Endothelial cell of umbilical vein (primary cell): ENCODE measurements around the gene C2orf68. TPM values are rescaled to one million over a fixed set of nuclear protein-coding genes. Genes with fewer than 3 reads are reported as not detected.

Experiments used
- BruUV-seq: library from RNA; stranded (reverse); fragments of 400-500 nt; replicated peaks from 2 replicates; lab custom pipeline; 2021; lab: Mats Ljungman, UMichigan
- CTCF ChIA-PET: fragments of 300-600, 350-600 bp; sonication (Branson Sonifier 250); formaldehyde crosslinking; loops from one replicate; lab custom pipeline; 2021; ENCODE audit warnings: antibody characterized with exemption, inconsistent platforms; lab: Charles Lee
- POLR2A ChIA-PET: fragments of 300-600, 350-600 bp; sonication (Branson Sonifier 250); formaldehyde crosslinking; loops from one replicate; lab custom pipeline; 2021; ENCODE audit warnings: antibody characterized with exemption, inconsistent platforms; lab: Charles Lee
- DNase-seq: peaks from one replicate; pipeline ENCODE4 v3.0.0-alpha.2; 2011; ENCODE audit warnings: low read depth, low spot score
- FAIRE-seq: peaks from 2 replicates; lab custom pipeline; 2011; peaks lifted over from hg19 to GRCh38; lab: Jason Lieb, UNC
- H2AFZ ChIP-seq: 2 replicates; pipeline ENCODE4 v1.6.0; 2012; ENCODE audit warnings: low read depth, low read length, control low read depth, inconsistent platforms
- H3K27ac ChIP-seq: 2 replicates; pipeline ENCODE4 v1.5.1; 2011; ENCODE audit warnings: low read depth, mild to moderate bottlenecking, control low read depth, low read length, moderate library complexity; ENCODE audit not compliant: insufficient read depth
- H3K27me3 ChIP-seq, 2 experiments: 2 replicates each; pipeline versions ENCODE4 v1.6.0 to v1.6.1; 2011; ENCODE audit warnings: low read length in 2 of 2, mixed read lengths in 1 of 2; ENCODE audit not compliant: control insufficient read depth in 2 of 2, insufficient read depth in 2 of 2
- H3K36me3 ChIP-seq, 2 experiments: 2 replicates in 1 of 2; 3 replicates in 1 of 2; pipeline ENCODE4 v1.5.1; 2011; ENCODE audit warnings: low read length in 2 of 2, mild to moderate bottlenecking in 1 of 2, moderate library complexity in 1 of 2; ENCODE audit not compliant: control insufficient read depth in 2 of 2, insufficient read depth in 2 of 2; ENCODE audit errors: extremely low read depth in 1 of 2
- H3K4me1 ChIP-seq: 3 replicates; pipeline ENCODE4 v1.5.1; 2011; ENCODE audit warnings: mild to moderate bottlenecking, low read length; ENCODE audit not compliant: control insufficient read depth, insufficient read depth; ENCODE audit errors: extremely low read depth
- H3K4me2 ChIP-seq: 2 replicates; pipeline ENCODE4 v1.6.1; 2011; ENCODE audit warnings: low read length, control low read depth, mixed read lengths; ENCODE audit not compliant: insufficient read depth
- H3K4me3 ChIP-seq, 3 experiments: fragments of 200-600 bp in 1 of 3; sonication (generic), shearing (Covaris generic) in 1 of 3; replicated peaks in 1 of 3; 2 replicates each; pipeline ENCODE4 v1.5.1; 2011 to 2016; ENCODE audit warnings: control low read depth in 3 of 3, low read length in 3 of 3, mild to moderate bottlenecking in 2 of 3, inconsistent platforms in 1 of 3, low read depth in 1 of 3, moderate library complexity in 1 of 3; ENCODE audit not compliant: insufficient read depth in 1 of 3
- H3K79me2 ChIP-seq: 2 replicates; pipeline ENCODE4 v1.6.0; 2012; ENCODE audit warnings: low read length, inconsistent platforms; ENCODE audit not compliant: control insufficient read depth, insufficient read depth
- H3K9ac ChIP-seq: replicated peaks from 2 replicates; pipeline ENCODE3; 2011; ENCODE audit warnings: low read length, control low read depth; ENCODE audit not compliant: insufficient read depth; ENCODE audit errors: extremely low read depth
- H3K9me1 ChIP-seq: replicated peaks from 3 replicates; pipeline ENCODE4 v1.6.0; 2011; ENCODE audit warnings: mild to moderate bottlenecking, low read length; ENCODE audit not compliant: control insufficient read depth, insufficient read depth; ENCODE audit errors: extremely low read depth
- H3K9me3 ChIP-seq: replicated peaks from 2 replicates; pipeline ENCODE4 v1.5.1; 2012; ENCODE audit warnings: low read length, inconsistent platforms; ENCODE audit not compliant: control insufficient read depth, insufficient read depth
- H4K20me1 ChIP-seq: replicated peaks from 2 replicates; pipeline ENCODE3; 2011; ENCODE audit warnings: mild to moderate bottlenecking, low read length; ENCODE audit not compliant: control insufficient read depth, insufficient read depth; ENCODE audit errors: extremely low read depth
- FOS ChIP-seq: IDR thresholded peaks from 2 replicates; pipeline ENCODE4 v1.6.1; 2011; ENCODE audit warnings: mild to moderate bottlenecking, low read length, moderate library complexity, borderline replicate concordance; ENCODE audit not compliant: insufficient read depth
- GATA2 ChIP-seq: IDR thresholded peaks from 2 replicates; pipeline ENCODE4 v1.7.0; 2011; ENCODE audit warnings: low read depth, mild to moderate bottlenecking, moderate library complexity, mixed read lengths, low read length; ENCODE audit not compliant: insufficient read length, insufficient read depth
- JUN ChIP-seq: IDR thresholded peaks from 2 replicates; pipeline ENCODE4 v1.6.1; 2011; ENCODE audit warnings: borderline replicate concordance, low read depth; ENCODE audit not compliant: insufficient read length, insufficient read depth
- MYC ChIP-seq: IDR thresholded peaks from one replicate; pipeline ENCODE4 v1.6.1; 2011; ENCODE audit warnings: mild to moderate bottlenecking, low read depth, low read length
- POLR2A ChIP-seq: IDR thresholded peaks from 2 replicates; pipeline ENCODE4 v1.6.1; 2012; ENCODE audit warnings: low read depth, mild to moderate bottlenecking, control low read depth, low read length
- POLR2AphosphoS5 ChIP-seq: IDR thresholded peaks from 2 replicates; pipeline ENCODE4 v1.6.1; 2012; ENCODE audit warnings: low read depth, mild to moderate bottlenecking, control low read depth, low read length, moderate library complexity; ENCODE audit not compliant: insufficient read depth
- dilution Hi-C: fragments of 300-500 bp; cut with MboI; formaldehyde crosslinking; loops from one replicate; pipeline ENCODE4 v1.15.0; 2019; ENCODE audit warnings: low sequenced_read_pairs; ENCODE audit not compliant: extremely low pct_ligation_motif_present
- intact Hi-C: fragments of 100-400 bp; cut with micrococcal nuclease; formaldehyde crosslinking; loops from one replicate; pipeline ENCODE4 v1.10.0; 2022
- polyA plus RNA-seq, 4 experiments: library from polyadenylated mRNA; depleted of rRNA in 3 of 4; stranded (reverse) in 3 of 4; unstranded in 1 of 4; fragments of >200 nt; gene quantifications; 2 replicates each; pipeline versions ENCODE4 v1.2.1 to v1.2.3, GENCODE V29; 2011 to 2012; ENCODE audit warnings: missing spikeins in 1 of 4
- total RNA-seq: library from RNA; stranded (reverse); gene quantifications from 2 replicates; pipeline ENCODE4 v1.2.3, GENCODE V29; 2021
- TF ChIP-seq, protein P1 (sequence below): IDR thresholded peaks from 2 replicates; pipeline ENCODE4 v1.6.1; 2011; ENCODE audit not compliant: insufficient read depth, insufficient read length

C2orf68 gene
- total and polyA plus RNA-seq, 2 donors (not counting 3 experiments of a cell fraction or from before 2014, with no cell fraction given): 17.4 to 27.4 TPM

DNA sequence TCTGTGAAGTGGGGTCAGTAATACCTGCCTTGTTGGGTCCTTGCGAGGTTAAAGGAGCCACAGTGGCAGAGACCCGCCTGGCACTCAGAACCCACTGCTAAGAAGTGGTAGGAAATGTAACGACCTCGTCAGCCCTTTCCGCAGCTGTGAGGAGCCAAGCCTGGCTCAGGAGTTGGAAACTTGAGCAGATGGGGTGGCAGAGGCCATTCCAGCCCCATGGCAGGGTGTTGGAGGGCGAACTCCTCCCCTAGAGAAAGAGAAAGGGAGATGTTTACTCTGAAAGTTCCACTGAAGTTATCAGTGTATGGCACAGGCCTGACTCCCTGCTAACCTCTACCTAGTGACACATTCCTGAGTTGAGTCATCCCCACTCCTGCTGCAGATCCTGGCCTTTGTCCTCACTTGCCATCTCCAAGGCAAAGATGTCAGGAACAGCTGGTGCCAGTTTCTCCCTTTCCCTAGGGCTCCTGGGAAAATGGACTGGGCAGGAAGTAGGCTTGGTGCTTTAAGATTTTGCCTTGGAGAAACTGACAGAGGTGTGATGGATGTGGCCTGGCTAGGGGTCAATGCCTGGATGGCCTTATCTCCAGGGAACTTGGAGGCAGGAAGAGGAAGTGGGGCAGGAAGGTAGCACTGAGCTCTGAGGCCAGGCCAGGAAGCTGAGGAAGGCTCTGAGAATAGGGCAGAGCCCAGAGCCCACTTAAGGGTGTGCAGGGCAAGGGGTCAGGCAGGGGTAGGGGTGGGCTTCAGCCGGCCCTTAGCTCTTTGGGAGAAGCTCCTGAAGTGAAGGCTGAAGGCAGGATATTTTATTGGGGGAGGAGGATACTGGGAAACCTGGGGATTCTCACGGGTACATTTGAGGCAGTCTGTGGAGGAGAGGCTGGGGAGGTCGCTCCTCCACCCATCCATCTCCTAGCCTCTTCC, 26.7 kb downstream of the C2orf68 start:
- CTCF ChIA-PET: interaction anchor here (0.6 to 0.9 kb wide), 3 partner anchors 8 to 47 kb away, joined by 3 to 5 read pairs (median 4); partner anchors contain the start of genes RNF181 and VAMP8
- FAIRE-seq: peak; percentile 92
- intact Hi-C loops: loop anchor here (1.0 to 2.0 kb wide), 4 partner anchors 10 to 32 kb away; partner anchors contain the start of genes GGCX, RNF181, TMEM150A and USP39
- peaks cover 56% of the 10 kb centered on the region for H3K4me1 ChIP-seq
- peak overlapping the region; percentile 40 for H3K4me2 ChIP-seq
- peak overlapping the region; percentile 78 for H3K9ac ChIP-seq
- peak; percentile 88 for TF ChIP-seq GATA2
- TF ChIP-seq POLR2AphosphoS5: peak; percentile 67
- no peak for TF ChIP-seq MYC
- TF ChIP-seq POLR2A: peak; percentile 82
- TF ChIP-seq JUN: peak; percentile 85
- peak; percentile 84 for TF ChIP-seq FOS
- TF ChIP-seq, protein P1, sequence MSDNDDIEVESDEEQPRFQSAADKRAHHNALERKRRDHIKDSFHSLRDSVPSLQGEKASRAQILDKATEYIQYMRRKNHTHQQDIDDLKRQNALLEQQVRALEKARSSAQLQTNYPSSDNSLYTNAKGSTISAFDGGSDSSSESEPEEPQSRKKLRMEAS: no peak
- H3K4me3 ChIP-seq: peak overlapping the region; percentile 17 to 58 (median 55)
- H3K27ac ChIP-seq: peak overlapping the region; percentile 66
- H2AFZ ChIP-seq: no peak overlapping the region
- H3K36me3 ChIP-seq: no peaks in the 10 kb centered on the region
- dilution Hi-C loops: no loop called here
- peak; percentile 90 for DNase-seq
- no peaks in the 10 kb centered on the region for H3K9me3 ChIP-seq
- peaks cover 20% of the 10 kb centered on the region for H3K79me2 ChIP-seq
- H3K27me3 ChIP-seq: no peaks in the 10 kb centered on the region
- H3K9me1 ChIP-seq: no peaks in the 10 kb centered on the region
- BruUV-seq: TSS peak; percentile 82
- H4K20me1 ChIP-seq: no peaks in the 10 kb centered on the region
- POLR2A ChIA-PET: interaction anchor here (0.6 to 1.3 kb wide), 6 partner anchors 10 to 77 kb away, joined by 3 to 8 read pairs (median 6); partner anchors contain the start of genes C2orf68, MAT2A, RNF181 and USP39
